GM20431 (cell line): ENCODE results near the gene SSH3.
"Not testable (repeated sequence)": the region's sequence is repeated elsewhere in the genome, so short reads cannot be mapped to it uniquely, and the experiment has no call there.

ENCODE experiments used
- in situ Hi-C: fragments of 300-500 bp; cut with MseI, MboI; formaldehyde crosslinking; loops from one replicate; pipeline ENCODE4 v1.15.0; 2020; ENCODE audit warnings: low sequenced_read_pairs; ENCODE audit not compliant: unreplicated experiment

SSH3 gene

GRCh38 chr11:67308031-67308866 is 4.9 kb downstream of the SSH3 start:
- in situ Hi-C loops: no loop called here

GRCh38 chr11:67309166-67309565 is 5.8 kb downstream of the SSH3 start:
- in situ Hi-C loops: no loop called here

- in situ Hi-C loops: no loop called here
These were observed 6.3 kb downstream of the SSH3 start for GRCh38 chr11:67309661-67310061.

- in situ Hi-C loops: no loop called here
These were observed 7.1 kb downstream of the SSH3 start for GRCh38 chr11:67310246-67311050.

GRCh38 chr11:67311051-67311555 is 7.8 kb downstream of the SSH3 start:
- in situ Hi-C loops: no loop called here

- in situ Hi-C loops: no loop called here
These were observed 8.3 kb downstream of the SSH3 start for GRCh38 chr11:67311556-67312082.

- in situ Hi-C loops: no loop called here
These were observed 9.1 kb downstream of the SSH3 start for GRCh38 chr11:67312187-67313021.

GRCh38 chr11:67313125-67313890 is 10.0 kb downstream of the SSH3 start:
- in situ Hi-C loops: no loop called here

GRCh38 chr11:67314218-67314617 is 10.9 kb downstream of the SSH3 start:
- in situ Hi-C loops: no loop called here

- in situ Hi-C loops: no loop called here
These were observed 12.1 kb downstream of the SSH3 start for GRCh38 chr11:67315325-67315909.

- in situ Hi-C loops: no loop called here
These were observed 13.5 kb downstream of the SSH3 start for GRCh38 chr11:67316882-67317204.

GRCh38 chr11:67317205-67317887 is 14.0 kb downstream of the SSH3 start:
- in situ Hi-C loops: no loop called here

GRCh38 chr11:67317888-67318555 is 14.7 kb downstream of the SSH3 start:
- in situ Hi-C loops: no loop called here

- in situ Hi-C loops: not testable (repeated sequence)
These were observed 15.5 kb downstream of the SSH3 start for GRCh38 chr11:67318876-67319275.

GRCh38 chr11:67320011-67320410 is 16.7 kb downstream of the SSH3 start:
- in situ Hi-C loops: no loop called here

- in situ Hi-C loops: no loop called here
These were observed 17.4 kb downstream of the SSH3 start for GRCh38 chr11:67320691-67321090.

- in situ Hi-C loops: no loop called here
These were observed 18.1 kb downstream of the SSH3 start for GRCh38 chr11:67321313-67321871.

GRCh38 chr11:67322049-67322448 is 18.7 kb downstream of the SSH3 start:
- in situ Hi-C loops: no loop called here
